Measurements from ENCODE around the gene KLHL18.

DNA sequence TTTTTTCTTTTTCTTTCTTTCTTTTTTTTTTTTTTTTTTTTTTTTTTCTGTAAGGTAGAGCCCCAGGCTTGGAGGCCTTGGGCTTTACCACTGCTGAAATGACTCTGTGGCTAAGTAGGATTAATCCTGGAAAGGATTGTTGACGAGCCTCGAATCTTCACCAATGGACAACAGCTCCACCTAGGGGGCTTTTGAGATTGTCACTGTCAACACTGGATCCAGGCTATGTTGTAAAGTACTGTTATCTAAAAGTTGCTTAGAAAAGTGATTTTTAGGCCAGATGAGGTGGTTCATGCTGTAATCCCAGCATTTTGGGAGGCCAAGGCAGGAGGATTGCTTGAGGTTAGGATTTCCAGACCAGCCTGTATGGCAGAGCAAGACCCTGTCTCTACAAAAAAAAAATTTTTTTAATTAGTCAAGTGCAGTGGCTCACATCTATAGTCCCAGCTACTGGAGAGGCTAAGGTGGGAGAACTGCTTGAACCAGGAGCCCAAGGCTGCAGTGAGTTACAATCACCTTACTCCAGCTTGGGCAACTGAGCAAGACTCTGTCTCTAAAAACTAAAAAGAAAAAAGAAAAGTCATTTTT is 41.6 kb downstream of the KLHL18 start:
- TF ChIP-seq POLR2A (IDR thresholded peaks at IDR 0.05; ENCODE audit: low read length) (no peak), GATA1 (IDR thresholded peaks at IDR 0.05; ENCODE audit: low read depth, low read length) (no peak)
